GM12873 (cell line): ENCODE results near the gene PRR35.

Source experiments
- TF ChIP-seq, protein P1 (sequence below): IDR thresholded peaks from 2 replicates; pipeline ENCODE4 v1.5.1; 2012; ENCODE audit warnings: low read depth, mild to moderate bottlenecking, moderate library complexity, low read length, control low read depth; ENCODE audit not compliant: insufficient read depth; ENCODE audit errors: missing control alignments

Gene PRR35

DNA sequence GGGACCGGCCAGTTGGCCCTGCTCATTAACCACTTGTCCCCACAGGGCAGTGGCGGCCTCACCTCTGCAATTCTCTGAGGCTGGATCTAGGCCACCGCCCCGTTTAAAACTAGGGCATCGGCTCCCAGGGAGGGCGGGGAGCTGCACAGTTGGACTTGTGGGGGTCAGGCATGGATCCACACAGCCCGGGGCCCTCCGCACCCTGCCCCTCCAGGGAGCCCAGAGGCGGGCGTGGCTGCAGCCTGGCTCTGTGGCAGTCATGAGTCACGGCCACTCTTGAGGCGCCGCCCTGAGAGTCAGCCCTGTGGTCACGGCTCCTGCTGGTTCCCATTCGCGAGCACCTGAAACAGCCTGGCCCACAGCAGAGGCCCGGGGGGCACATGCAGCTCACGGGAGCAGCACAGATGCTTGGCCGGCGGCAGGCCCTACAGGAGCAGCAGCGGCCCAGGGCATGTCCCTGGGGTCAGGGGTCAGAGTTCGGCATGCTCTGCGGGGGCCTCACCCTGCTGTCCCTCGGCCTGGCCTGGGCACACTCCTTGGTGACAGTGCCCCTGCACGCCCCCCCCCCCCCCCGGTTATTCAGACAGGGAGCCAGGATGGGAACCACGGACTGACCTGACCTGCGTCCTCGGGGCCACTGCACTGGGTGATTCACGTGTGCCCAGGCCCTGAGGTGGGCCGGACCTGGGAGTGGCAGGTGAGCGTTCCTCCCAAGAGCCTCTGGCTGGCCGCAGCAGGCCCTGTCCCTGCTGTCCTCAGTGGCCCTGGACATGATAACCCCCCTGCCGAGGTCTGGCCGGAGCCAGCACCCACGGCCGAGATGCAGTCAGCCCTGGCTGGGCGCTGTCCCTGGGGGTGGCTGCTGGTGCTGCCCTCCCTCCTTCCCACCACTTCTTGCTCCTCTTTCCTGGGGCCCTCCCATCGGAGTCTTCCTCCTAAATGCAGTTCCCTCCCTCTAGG is 24.5 kb upstream of the PRR35 start:
- TF ChIP-seq, protein P1, sequence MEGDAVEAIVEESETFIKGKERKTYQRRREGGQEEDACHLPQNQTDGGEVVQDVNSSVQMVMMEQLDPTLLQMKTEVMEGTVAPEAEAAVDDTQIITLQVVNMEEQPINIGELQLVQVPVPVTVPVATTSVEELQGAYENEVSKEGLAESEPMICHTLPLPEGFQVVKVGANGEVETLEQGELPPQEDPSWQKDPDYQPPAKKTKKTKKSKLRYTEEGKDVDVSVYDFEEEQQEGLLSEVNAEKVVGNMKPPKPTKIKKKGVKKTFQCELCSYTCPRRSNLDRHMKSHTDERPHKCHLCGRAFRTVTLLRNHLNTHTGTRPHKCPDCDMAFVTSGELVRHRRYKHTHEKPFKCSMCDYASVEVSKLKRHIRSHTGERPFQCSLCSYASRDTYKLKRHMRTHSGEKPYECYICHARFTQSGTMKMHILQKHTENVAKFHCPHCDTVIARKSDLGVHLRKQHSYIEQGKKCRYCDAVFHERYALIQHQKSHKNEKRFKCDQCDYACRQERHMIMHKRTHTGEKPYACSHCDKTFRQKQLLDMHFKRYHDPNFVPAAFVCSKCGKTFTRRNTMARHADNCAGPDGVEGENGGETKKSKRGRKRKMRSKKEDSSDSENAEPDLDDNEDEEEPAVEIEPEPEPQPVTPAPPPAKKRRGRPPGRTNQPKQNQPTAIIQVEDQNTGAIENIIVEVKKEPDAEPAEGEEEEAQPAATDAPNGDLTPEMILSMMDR, result no peak

DNA sequence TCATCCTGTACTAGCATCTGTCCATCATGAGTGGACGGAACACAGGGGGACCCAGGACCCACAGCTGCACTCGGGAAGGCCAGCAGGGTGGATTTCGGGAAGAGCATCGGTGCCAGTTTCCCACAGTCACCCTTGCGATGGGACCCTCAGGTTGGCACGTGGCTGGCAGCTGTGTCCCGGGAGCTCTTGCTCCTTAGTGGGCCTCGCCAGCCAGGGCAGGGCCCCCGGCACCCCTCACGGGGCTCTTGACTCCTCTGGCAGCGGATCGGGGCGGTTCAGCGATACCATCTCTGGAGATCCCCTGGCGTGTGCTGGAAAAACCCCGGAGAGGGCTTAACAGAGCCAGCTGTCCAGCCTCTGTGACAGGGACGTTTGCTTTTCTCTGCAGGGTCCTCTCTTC is 23.4 kb upstream of the PRR35 start:
- TF ChIP-seq, protein P1, result no peak

DNA sequence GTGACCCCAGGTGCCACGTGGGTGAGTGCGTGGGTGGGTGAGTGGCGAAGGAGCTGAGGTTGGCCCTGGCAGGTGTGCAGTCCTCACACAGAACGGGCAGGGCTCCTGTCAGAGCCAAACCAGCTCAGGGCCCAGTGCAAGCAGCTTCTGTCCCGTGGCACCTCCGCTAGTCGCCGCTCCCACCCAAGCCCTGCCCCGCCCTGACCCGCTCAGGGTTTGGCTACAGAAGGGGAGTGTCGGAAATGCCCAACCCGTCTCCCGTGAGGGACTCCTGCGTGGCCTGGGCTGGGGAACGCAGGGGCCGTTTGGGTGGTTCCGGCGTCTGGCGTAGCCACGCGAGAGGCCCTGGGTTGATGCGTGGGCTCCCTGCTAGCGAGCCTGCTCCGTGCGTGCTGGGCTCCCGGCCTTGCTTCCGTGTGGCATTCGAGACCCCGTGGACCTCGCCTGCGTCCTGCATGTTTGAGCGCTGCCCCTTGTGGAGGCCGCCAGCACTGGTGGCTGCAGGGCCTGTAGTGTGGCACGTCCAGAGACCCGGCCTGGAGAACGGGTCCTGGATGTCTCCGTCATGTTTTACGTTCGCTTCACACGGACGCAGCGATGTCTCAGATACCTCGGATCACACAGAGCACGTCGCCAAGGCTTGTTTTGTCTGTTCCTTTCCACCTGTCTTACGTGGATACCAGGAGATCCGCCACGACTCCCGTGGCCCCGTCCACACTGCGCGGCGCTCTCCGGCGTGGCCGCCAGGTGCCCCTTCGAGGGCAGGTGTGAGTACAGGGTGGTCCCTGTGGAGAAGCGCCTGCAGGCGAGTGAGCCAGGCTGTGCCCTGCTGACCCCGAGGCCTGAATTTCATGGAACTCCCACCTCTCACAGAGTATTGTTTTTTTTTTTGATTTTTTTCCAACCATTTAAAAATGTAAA is 22.5 kb upstream of the PRR35 start:
- TF ChIP-seq, protein P1, result peak; percentile 15

DNA sequence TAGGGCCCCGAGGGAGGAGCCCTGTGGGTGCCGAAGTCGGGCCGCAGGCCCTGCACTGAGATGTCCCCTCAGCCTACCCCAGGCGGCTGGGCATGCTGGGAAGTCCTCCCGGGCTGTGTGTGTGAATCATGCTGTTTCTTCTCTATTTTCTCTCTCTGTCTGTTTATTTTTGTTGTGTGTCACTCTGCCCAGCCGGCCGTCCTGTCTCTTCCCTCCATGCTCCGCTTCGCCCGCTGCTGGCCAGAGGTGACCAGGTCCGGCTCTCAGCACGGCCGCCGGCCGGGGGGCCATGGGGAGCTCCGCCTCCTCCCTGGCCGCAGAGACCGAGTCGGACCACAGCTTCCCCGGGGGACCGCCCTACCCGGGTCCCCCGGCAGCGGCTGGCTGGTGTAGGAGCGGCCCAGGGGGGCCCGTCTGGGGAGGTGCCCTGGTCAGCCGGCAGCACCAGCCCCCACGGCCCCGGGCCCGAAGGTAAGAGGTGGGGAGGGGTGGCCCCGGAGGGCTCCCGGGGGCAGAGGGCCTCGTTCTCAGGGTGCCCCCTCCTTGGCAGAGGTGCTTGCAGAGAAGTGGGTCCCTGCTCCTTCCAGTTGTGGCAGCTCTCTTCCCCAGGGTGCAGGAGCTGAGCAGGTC is 20.2 kb upstream of the PRR35 start:
- TF ChIP-seq, protein P1, result no peak

DNA sequence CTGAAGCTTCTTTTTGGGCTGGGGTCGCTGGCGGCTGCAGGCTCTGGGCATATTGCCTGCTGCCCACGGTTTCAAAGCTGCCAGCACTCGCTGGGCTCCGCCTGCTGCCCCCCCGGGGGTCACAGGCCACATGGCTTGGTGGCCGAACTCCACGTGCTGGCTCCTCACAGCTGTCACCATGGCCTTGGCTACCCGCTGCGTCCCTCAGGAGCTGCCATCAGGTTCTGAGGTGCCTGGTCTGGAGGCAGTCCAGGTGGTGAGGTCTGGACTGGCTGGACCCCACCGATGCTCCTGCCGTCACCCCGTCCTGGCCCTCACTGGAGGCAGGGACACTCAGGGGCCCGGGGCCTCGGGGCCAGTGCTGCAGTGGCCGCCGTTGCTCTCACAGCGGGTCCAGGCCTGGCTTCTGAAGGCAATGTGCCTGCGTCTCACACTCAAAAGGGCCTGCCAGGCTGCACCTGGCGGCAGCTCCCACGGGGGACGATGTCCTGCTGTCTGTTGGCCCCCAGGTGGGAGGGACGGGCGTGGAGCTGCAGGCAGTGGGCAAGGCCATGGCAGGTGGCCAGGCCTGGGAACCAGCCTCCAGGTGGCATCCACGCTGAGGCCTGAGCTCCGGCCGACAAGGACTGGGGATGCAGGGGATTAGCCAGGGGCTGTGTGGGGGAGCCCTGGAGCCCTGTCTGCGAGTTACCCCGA is 19.4 kb upstream of the PRR35 start:
- TF ChIP-seq, protein P1, result no peak

DNA sequence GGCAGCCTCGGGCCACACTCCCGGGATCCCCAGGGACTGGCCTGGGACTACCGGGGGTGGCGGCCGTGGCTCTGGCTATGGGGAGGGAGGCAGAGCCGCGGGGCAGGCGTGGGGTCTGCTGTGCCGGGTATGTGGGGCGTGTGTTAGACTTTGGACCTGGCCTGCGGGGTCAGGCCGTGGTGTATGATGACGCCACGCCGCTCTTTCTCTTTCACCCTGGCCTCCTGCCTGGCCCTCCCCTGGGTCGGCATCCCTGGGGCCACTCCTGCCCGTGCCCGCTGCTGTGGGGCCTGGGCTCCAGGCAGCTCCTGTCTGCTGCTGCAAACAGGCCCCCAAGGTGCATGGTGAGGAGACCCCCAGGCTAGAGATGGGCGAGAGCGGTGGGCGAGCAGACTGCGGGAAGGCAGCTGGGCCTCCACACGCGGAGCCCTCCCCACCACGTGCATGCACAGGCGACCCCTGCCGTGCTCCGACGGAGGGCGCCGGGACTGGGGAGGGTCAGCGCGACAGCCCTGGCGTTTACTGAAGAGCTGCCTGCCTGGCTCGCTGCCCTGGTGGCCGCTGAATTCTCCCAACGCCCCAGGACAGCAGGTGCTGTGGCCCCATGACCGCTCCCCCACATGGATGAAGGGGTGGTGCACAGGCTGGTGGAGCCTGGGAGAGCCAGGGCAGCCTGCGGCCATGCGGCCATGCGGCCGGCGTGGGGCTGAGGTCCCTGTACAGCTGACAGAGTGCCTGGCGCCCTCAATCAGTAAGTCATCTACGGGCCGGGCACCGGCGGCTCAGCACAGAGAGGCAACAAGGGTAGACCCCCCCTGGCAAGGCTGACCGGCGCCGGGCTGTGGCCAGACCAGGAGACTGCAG is 16.7 kb upstream of the PRR35 start:
- TF ChIP-seq, protein P1, result no peak
